Stimulated activated naive CD4-positive, alpha-beta T cell treated with Interleukin-2 at 50 U/mL for 16 hours (primary cell): ENCODE data around the gene STK38L.

ENCODE experiments used
- DNase-seq: peaks from one replicate; lab custom pipeline; 2025; lab: John Stamatoyannopoulos, UW

STK38L gene

DNA sequence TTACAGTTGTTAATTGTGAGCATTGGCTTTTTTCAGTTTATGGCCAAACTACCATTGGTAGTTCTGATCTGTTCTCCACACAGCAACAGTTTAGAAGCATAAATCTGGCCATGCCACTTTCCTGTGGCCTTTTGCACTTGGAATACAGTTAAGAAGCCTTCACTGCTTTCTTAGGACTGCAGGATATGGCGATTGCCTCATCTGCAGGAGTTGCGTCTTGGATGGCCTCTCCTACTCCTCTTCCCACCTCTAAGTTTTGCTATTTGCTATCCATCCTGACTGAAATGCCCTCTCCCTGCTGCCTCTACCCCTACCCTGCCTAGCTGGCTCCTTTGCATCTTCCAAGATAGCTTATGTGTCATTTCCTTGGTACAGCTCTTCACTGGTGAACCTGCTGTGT lies 75.8 kb downstream of the STK38L start:
- no peak for DNase-seq

DNA sequence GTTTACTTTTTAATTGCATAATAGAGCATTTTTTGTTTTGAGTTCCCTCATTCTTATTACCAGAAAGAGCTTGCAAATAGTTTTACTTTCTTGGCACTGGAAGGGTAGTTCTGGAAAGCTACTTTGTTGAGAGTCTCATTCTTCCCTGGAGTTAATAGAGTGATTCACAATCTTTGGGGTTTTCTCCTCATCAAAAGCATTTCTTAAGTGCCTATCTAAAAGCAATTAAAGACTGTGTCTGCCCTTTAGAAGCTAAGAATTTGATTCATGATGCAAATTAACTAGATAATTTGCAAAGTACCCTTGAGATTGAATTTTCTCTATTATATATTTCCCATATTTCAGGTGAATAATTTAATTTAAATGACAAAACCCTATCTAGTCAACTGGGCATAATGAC lies 80.4 kb downstream of the STK38L start:
- no peak for DNase-seq

GRCh38 chr12:27330846-27331245 lies 86.8 kb downstream of the STK38L start:
- DNase-seq = no peak

DNA sequence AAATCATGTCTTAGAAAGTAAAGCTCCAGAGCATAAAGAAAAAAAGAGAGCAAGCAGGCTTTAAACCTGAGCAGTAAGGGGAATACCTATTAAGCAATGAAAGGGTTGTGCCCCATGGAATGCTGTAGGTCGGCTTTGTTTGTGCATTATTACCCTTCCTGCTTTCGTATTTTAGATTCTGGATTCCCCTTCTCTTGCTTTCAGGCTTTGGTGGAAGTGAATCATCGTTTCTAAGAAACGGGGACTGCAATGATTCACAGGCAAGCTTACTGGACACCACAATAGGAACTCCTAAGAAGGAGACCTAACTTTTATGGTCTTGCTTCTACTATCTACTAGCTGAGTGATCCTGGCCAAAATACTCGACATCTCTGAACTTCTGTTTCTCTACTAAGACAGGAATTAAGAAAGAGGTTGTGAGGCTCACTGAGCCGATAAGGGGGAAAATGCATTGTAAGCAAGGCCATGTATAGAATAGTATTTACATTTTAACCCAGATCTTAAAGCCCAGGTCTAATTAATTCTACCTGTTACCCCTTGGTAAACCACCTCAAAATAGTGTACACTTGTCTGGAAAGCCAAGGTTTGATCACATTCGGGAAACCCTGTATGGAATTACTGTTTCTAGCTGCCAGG lies 87.3 kb downstream of the STK38L start:
- DNase-seq = no peak

- no peak for DNase-seq
These were observed 87.8 kb downstream of the STK38L start for GRCh38 chr12:27331927-27332324.

DNA sequence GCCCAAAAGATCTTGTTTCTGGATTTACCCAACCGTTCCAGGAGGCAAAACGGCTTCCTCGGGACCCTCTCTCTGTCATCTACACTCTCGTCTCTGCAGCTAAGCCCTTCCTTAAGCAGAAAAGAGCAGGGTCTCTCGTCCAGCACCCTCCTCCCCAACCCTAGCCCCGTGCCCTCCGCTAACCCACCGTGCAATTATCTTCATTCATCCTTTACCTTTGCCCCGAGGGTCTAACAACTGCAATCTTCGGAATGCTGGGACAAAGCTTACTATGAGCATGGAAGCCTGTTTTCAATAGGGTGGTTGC lies 88.3 kb downstream of the STK38L start:
- no peak for DNase-seq

GRCh38 chr12:27332714-27333402 lies 88.8 kb downstream of the STK38L start, which contains the start of gene BMAL2:
Gene BMAL2, plus strand, starts transcription at chr12:27332836. Its CDS starts 237 bp downstream, at chr12:27333073.
- DNase-seq = peak; percentile 26

- DNase-seq = peak; percentile 32
These were observed 89.4 kb downstream of the STK38L start for GRCh38 chr12:27333403-27334009.

DNA sequence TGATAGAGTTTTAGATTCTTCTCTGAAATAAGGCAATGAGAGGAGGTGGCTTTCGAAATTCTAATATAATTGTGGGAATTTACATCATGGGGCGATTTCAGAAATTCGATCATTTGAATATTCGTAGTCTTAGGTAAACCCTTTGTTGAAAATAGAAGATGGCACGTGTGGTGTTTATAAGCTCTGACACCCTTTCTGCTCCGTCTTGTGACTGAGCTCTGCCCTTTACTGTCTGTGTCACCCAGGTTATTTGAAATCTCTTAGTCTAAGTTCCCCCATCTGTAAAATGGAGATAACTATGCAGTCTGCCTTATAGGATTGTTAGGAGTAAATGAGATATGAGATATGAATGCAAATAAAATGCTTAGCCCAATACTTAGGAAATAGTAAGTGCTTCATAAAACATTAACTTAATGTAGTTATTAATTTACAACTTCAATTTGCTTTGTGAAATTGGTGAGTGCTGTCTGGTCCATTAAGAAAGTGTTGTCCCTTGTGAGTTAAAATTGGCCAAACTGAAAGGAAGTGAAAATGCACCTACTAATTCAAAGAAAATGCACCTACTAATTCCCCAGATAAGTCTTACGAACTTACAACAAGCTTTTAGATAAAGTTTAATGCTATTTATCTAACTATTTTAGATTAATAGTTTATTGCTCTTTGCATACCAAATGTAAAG lies 90.1 kb downstream of the STK38L start:
- DNase-seq = no peak

DNA sequence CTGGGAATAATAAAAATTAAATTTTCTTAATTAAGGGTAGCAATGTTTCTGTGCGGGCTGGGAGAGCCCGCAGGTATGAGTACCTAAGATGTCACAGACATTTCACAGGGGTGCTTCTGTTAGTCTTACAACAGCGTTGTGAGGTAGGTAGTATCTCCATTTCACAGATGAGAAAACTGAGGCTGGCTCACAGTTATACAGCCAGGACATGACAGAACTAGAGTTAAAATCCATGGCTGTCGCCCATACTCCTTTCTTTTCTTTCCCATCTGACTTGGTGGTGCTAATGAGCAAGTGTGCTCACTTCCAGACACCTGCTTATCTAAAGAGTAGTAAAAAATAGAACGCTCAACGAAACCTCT lies 90.6 kb downstream of the STK38L start:
- DNase-seq = no peak

- no peak for DNase-seq
These were observed 91.5 kb downstream of the STK38L start for GRCh38 chr12:27335364-27336281.

- no peak for DNase-seq
These were observed 92.2 kb downstream of the STK38L start for GRCh38 chr12:27336282-27336653.

DNA sequence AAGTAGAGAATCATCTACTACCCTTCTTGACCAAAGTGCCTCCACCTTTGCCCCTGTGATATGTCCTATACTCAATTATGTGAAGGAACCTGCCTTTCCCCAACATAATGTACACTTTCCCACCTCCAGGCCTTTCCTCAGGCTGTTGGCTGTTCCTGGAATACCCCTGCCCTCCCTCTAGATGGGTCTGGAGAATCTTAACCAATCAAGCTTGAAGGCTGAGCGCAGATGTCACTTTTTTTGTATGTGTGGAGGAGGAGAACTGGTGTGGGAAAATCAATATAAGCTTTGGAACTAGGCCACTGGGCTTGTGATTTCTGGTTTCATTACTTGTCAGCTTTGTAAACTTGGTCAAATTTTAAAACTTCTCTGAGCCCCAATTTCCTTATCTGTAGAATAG lies 93.3 kb downstream of the STK38L start:
- no peak for DNase-seq

DNA sequence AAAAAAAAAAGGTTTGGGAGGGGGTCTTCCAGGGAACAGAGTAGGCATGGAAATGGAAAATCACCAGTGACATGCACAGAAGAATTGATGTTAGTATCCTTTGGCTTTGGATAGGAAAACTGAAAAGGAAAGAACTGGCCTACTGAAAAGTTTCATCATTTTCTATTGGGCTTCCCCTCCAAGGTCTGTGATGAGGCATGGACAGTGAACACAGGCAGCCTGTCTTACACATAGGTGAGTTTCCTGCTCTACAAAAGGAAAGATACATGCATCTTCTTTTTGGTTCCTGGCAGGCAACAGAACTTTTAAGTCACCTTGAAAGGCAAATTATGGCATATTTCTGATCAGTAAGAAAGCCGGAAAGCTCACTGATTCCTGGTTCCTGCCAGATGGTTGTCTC lies 94.4 kb downstream of the STK38L start:
- DNase-seq = no peak

DNA sequence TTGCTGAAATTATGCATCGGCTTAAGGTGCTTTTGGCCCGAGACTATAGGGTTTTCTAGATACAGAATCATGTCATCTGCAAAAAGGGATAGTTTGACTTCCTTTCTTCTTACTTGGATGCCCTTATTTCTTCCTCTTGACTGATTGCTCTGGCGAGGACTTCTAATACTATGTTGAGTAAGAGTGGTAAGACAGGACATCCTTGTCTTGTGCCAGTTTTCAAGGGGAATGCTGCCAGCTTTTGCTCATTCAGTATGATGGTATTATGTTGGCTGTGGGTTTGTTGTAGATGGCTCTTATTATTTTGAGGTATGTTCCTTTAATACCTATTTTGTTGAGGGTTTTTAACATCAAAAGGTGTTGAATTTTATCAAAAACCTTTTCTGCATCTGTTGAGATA lies 96.9 kb downstream of the STK38L start:
- no peak for DNase-seq

- no peak for DNase-seq
These were observed 98.5 kb downstream of the STK38L start for GRCh38 chr12:27342536-27342935.

GRCh38 chr12:27343255-27344000 lies 99.3 kb downstream of the STK38L start:
- no peak for DNase-seq

GRCh38 chr12:27344246-27344645 lies 100.2 kb downstream of the STK38L start:
- DNase-seq = no peak

DNA sequence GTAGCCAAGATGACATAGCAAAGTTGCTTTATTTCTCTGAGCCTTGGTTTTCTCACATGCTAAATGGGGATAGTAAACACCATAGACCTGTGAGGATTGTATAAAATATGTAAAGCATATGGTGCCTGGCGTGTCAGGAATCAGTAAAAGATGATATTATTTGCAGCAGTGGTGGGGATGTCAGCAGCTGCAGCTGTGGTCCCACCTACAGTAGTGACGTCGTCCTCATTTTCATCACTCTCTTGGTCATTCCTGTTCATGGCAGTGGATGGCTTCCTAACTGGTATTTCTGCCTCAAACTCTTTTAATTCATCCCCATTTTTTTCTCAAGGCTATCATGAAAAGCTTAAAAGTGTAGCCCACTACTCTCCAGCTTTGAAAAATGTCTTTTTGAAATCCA lies 100.7 kb downstream of the STK38L start:
- no peak for DNase-seq

DNA sequence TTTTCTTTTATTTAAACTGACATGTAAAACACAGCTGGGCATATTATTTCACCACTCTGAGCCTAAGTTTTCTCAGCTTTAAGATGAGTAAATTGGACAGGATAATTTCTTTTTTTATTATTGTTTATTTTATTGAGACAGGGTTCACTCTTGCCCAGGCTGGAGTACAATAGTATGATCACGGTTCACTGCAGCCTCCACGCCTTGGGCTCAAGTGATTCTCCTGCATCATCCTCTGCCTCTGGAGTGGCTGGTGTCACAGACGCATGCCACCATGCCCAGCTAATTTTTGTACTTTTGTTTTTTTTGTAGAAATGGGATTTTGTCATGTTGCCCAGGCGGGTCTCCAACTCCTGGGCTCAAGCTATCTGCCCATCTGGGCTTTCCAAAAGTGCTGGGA lies 101.3 kb downstream of the STK38L start:
- no peak for DNase-seq

DNA sequence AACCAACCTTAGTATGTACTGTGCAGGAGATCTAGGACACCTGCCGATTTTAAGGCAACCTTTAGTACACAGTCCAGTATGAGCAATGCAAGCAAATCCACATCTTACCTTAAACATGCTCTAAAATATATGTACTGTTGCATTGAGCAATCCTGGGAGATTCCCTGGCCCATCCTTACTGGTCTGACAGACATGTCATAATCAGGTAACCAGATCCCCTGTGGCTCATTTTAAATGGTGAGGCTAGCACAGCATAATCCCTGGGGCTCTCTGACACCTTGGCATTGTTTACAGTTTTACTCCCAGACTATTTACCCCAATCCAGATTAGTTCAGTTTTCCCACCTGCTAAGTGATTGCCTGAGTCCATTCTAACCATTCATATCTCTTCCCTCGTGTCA lies 103.7 kb downstream of the STK38L start:
- DNase-seq = no peak
